ENCODE data around the gene WFIKKN1. TPM values are rescaled to one million over a fixed set of nuclear protein-coding genes. Genes with fewer than 3 reads are reported as not detected.

Gene WFIKKN1
- total and polyA plus RNA-seq, 2 donors from 2014 or later = 0.69 to 1.8 TPM

GRCh38 chr16:585351-585750, 45.4 kb upstream of the WFIKKN1 start:
- intact Hi-C loops (cut with DNase I) = no loop called here

GRCh38 chr16:586047-586644, 44.6 kb upstream of the WFIKKN1 start:
- intact Hi-C loops (cut with DNase I) = no loop called here
- Histone ChIP-seq H3K36me3 (ENCODE audit: control insufficient read depth in 2 of 3, insufficient read depth in 3 of 3, low read length in 3 of 3) (no peaks in the 10 kb centered on the region), H3K9ac (ENCODE audit: low read length in 3 of 3) (no peak overlapping the region), H3K27ac (ENCODE audit: low read depth in 2 of 2, low read length in 2 of 2) (no peak overlapping the region), H3K4me1 (ENCODE audit: control insufficient read depth in 2 of 3, insufficient read depth in 2 of 3, low read depth in 1 of 3, low read length in 3 of 3) (peaks cover 6 to 25% (median 16%) of the 10 kb centered on the region in 3 donors), H3K27me3 (ENCODE audit: control insufficient read depth, insufficient read depth, low read length) (no peaks in the 10 kb centered on the region), H3K9me3 (ENCODE audit: control insufficient read depth in 2 of 3, insufficient read depth in 1 of 3, low read length in 3 of 3) (no peaks in the 10 kb centered on the region), H3K4me3 (ENCODE audit: low read length in 3 of 3) (no peak overlapping the region)
- FAIRE-seq (no peak), DNase-seq (no peak)
- no peak for TF ChIP-seq CTCF (IDR thresholded peaks at IDR 0.05; ENCODE audit: borderline replicate concordance, extremely low read depth, insufficient read depth)

More at GRCh38 chr16:585351-585750, 45.4 kb upstream of the WFIKKN1 start:
- Histone ChIP-seq H3K9me3 (ENCODE audit: control insufficient read depth in 2 of 3, insufficient read depth in 1 of 3, low read length in 3 of 3) (no peaks in the 10 kb centered on the region), H3K4me1 (ENCODE audit: control insufficient read depth in 2 of 3, insufficient read depth in 2 of 3, low read depth in 1 of 3, low read length in 3 of 3) (peaks cover 0 to 17% (median 13%) of the 10 kb centered on the region in 3 donors), H3K27me3 (ENCODE audit: control insufficient read depth, insufficient read depth, low read length) (no peaks in the 10 kb centered on the region), H3K9ac (ENCODE audit: low read length in 3 of 3) (no peak overlapping the region), H3K36me3 (ENCODE audit: control insufficient read depth in 2 of 3, insufficient read depth in 3 of 3, low read length in 3 of 3) (no peaks in the 10 kb centered on the region), H3K4me3 (ENCODE audit: low read length in 3 of 3) (no peak overlapping the region), H3K27ac (ENCODE audit: low read depth in 2 of 2, low read length in 2 of 2) (no peak overlapping the region)
- no peak for TF ChIP-seq CTCF (IDR thresholded peaks at IDR 0.05; ENCODE audit: borderline replicate concordance, extremely low read depth, insufficient read depth)
- FAIRE-seq = no peak
- DNase-seq = peak in 1 of 5 donors; percentile 71

GRCh38 chr16:586645-587590, 43.9 kb upstream of the WFIKKN1 start:
- FAIRE-seq (no peak), DNase-seq (peak in 1 of 5 donors; percentile 76)
- Histone ChIP-seq H3K27ac (ENCODE audit: low read depth in 2 of 2, low read length in 2 of 2) (peak overlapping the region in 1 of 2 donors; percentile 22), H3K9ac (ENCODE audit: low read length in 3 of 3) (no peak overlapping the region), H3K4me1 (ENCODE audit: control insufficient read depth in 2 of 3, insufficient read depth in 2 of 3, low read depth in 1 of 3, low read length in 3 of 3) (peaks cover 6 to 31% (median 21%) of the 10 kb centered on the region in 3 donors), H3K27me3 (ENCODE audit: control insufficient read depth, insufficient read depth, low read length) (no peaks in the 10 kb centered on the region), H3K4me3 (ENCODE audit: low read length in 3 of 3) (no peak overlapping the region), H3K36me3 (ENCODE audit: control insufficient read depth in 2 of 3, insufficient read depth in 3 of 3, low read length in 3 of 3) (no peaks in the 10 kb centered on the region), H3K9me3 (ENCODE audit: control insufficient read depth in 2 of 3, insufficient read depth in 1 of 3, low read length in 3 of 3) (no peaks in the 10 kb centered on the region)
- no peak for TF ChIP-seq CTCF (IDR thresholded peaks at IDR 0.05; ENCODE audit: borderline replicate concordance, extremely low read depth, insufficient read depth)
- intact Hi-C loops (cut with DNase I) = no loop called here

All from kidney (tissue), 14 donors.